ENCODE results near the gene ARHGAP40. TPM values are rescaled to one million over a fixed set of nuclear protein-coding genes. Genes with fewer than 3 reads are reported as not detected.

The ARHGAP40 gene
- total and polyA plus RNA-seq, 9 of the 15 experiments (the other 6 are each of a cell fraction or from before 2014, with no cell fraction given): not detected

- H3K27me3 ChIP-seq (ENCODE audit: control insufficient read depth in 2 of 2, insufficient read depth in 2 of 2, low read length in 2 of 2): no peaks in the 10 kb centered on the region
- H3K9me3 ChIP-seq (replicated peaks; ENCODE audit: control insufficient read depth, insufficient read depth, low read depth, low read length): no peaks in the 10 kb centered on the region
- no peak overlapping the region; the same call in 1 of the 2 replicates for H3K4me2 ChIP-seq (ENCODE audit: insufficient read depth, low read length)
- ChIA-PET POLR2A (interaction anchor here (0.5 to 1.5 kb wide), 6 partner anchors 11 to 299 kb away, joined by 3 to 4 read pairs (median 3); no protein-coding TSS in a partner anchor), CTCF (ENCODE audit: low intra/inter-chr PET ratio) (no interaction called here)
- H3K27ac ChIP-seq (ENCODE audit: extremely low read depth, low read depth, low read length): no peak overlapping the region
- FAIRE-seq (no peak), DNase-seq (ENCODE audit: extremely low read depth in 1 of 4, low spot score in 3 of 4) (no peak), ATAC-seq (0 out of 3 replicates have a peak, but pooled peaks have one; percentile 19)
- no TSS peak for BruUV-seq (replicated peaks)
- H2AFZ ChIP-seq (ENCODE audit: low read depth, low read length): peak overlapping the region; percentile 64
- intact Hi-C loops (cut with micrococcal nuclease) (no loop called here), in situ Hi-C loops (cut with MboI) (no loop called here)
- H3K9me1 ChIP-seq (ENCODE audit: control insufficient read depth, insufficient read depth, low read length): no peaks in the 10 kb centered on the region
- no peaks in the 10 kb centered on the region for H3K79me2 ChIP-seq (ENCODE audit: control insufficient read depth, insufficient read depth, low read length)
- H3K4me1 ChIP-seq (replicated peaks in 1 of 2; ENCODE audit: control insufficient read depth in 2 of 2, insufficient read depth in 2 of 2, low read length in 2 of 2): peaks cover 6 to 11% of the 10 kb centered on the region in 2 experiments; a peak in 4 of 5 replicates
- no peak overlapping the region for H3K4me3 ChIP-seq
- H3K9ac ChIP-seq (ENCODE audit: insufficient read depth in 1 of 2, low read depth in 2 of 2, low read length in 2 of 2): peak overlapping the region in 1 of 2 experiments; percentile 8; a peak in 1 of 4 replicates
- H3K36me3 ChIP-seq (ENCODE audit: control insufficient read depth, insufficient read depth, low read length): no peaks in the 10 kb centered on the region
- WGBS (ENCODE audit: insufficient coverage, low coverage, missing lambda C conversion rate): 57% methylated on average over 9 of the region's 9 CpGs
- no peaks in the 10 kb centered on the region for H4K20me1 ChIP-seq (replicated peaks; ENCODE audit: control insufficient read depth, insufficient read depth, low read length)
- TF ChIP-seq NR2C1 (IDR thresholded peaks at IDR 0.05): no peak
- TF ChIP-seq NR2C1 (tag; IDR thresholded peaks at IDR 0.05): peak; percentile 63
- TF ChIP-seq ZNF175 (CRISPR knock-in tag; IDR thresholded peaks at IDR 0.05; ENCODE audit: low read depth): no peak
- no peak for TF ChIP-seq ZBTB26 (CRISPR knock-in tag; IDR thresholded peaks at IDR 0.05)
- TF ChIP-seq ESRRB (CRISPR knock-in tag; IDR thresholded peaks at IDR 0.05; ENCODE audit: borderline replicate concordance): no peak
- TF ChIP-seq GABPA (tag; conservative IDR thresholded peaks at IDR 0.05; ENCODE audit: low read depth): peak; percentile 43
- no peak for TF ChIP-seq ZBTB12 (CRISPR knock-in tag; IDR thresholded peaks at IDR 0.05)
- TF ChIP-seq ZNF384 (IDR thresholded peaks at IDR 0.05; ENCODE audit: low read depth, low read length): no peak
- no peak for TF ChIP-seq GTF2B (IDR thresholded peaks at IDR 0.05; ENCODE audit: extremely low read depth, insufficient read length)
- no peak for TF ChIP-seq TCFL5 (CRISPR knock-in tag; conservative IDR thresholded peaks at IDR 0.05)
- no peak for TF ChIP-seq ZNF766 (CRISPR knock-in tag; conservative IDR thresholded peaks at IDR 0.05)
- no peak for TF ChIP-seq ZZZ3 (IDR thresholded peaks at IDR 0.05)
- TF ChIP-seq BCOR (IDR thresholded peaks at IDR 0.05): peak; percentile 55; the same call in 1 of the 2 replicates
- no peak for TF ChIP-seq NR2C2 (CRISPR knock-in tag; IDR thresholded peaks at IDR 0.05)
- TF ChIP-seq NR2C2 (tag; IDR thresholded peaks at IDR 0.05): peak; percentile 61; the same call in 1 of the 2 replicates
- TF ChIP-seq ZFP91 (CRISPR knock-in tag; IDR thresholded peaks at IDR 0.05): no peak
Observed at GRCh38 chr20:38628580-38629470, 27.2 kb downstream of the ARHGAP40 start.

All from K562 (cell line).